GM18520 (cell line): ENCODE results near the gene AFAP1L2.
A peak's percentile ranks its signal among the peaks of the same experiment; 100 is the strongest.

Experiments used
- ATAC-seq: cut with Tn5 transposase; IDR thresholded peaks from one replicate; pipeline ENCODE4 v1.9.1; 2021; ENCODE audit not compliant: unreplicated experiment

The AFAP1L2 gene

GRCh38 chr10:114391599-114391998 is 12.7 kb downstream of the AFAP1L2 start:
- no peak for ATAC-seq

DNA sequence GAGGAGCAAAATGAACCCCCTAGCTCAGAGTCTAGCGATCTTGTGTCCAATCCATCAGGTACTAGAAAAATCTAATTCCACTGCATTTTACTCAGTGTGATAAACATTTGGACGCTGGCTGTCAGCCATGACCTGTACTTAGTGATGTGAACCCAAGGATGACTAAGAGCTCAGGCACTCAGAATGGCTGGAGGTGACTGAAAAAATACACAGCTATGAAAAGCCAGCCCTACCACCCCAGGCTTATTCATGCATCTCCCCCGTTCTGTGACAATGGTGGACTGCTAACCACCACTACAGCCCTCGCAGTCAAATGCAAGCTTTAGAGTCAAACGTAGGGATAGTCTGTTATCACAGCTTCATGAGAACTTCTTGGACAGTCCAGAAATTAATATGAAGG is 14.9 kb downstream of the AFAP1L2 start:
- no peak for ATAC-seq

DNA sequence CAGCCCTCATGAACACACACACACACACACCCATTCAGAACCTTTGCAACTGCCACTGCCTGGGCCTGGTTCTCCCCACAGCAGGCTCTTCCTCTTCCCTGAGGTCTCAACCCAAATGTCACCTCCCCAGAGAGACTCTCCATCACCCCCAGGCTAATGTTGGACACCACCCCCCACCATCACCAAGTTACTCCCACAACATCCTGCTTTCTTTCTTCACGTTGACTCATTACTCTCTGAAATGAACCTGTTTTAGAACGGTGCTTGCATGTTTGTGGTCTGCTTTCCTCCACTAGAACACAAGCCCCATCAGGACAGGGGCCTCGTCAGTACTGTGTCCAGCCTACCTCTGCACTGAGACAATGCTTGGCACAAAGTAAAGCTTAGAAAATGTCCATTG is 16.0 kb downstream of the AFAP1L2 start:
- no peak for ATAC-seq

DNA sequence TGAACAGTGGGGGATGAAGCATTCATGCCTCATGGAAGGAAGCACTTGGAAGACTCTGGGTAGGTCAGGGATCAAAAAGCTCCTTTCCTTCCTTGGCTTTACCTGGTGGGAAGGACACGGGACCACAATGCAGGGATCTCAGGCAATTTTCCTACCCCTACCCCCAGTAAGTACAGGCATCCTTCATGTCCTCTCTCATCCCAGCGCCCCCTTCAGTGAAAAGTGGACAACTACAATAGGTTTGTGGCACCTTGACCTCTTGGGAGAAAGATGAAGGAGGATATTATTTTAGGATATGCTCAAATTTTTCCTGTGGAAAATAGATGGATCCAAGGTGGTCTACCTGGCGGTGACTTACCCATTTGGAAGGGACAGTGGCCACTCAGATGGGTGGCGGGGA is 16.5 kb downstream of the AFAP1L2 start:
- ATAC-seq = no peak

DNA sequence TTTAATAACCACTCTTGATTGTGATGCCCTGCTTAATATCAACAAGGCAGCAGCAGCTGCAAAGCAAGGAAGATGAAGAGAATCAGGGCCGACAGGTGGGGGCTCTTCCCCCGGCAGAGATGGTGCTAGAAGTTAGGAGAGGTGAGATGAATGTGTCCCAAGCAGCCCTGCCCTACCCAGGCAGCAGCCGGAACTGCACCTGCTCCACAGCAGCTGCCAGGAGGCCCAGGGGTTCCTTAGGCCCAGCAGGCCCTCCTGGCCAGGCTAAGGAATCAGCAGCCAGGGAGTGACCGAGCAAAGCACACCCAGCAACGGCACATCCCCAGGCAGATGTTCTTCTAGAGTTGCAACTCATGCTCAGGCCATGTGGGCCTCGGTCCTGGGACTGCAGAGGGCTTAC is 17.9 kb downstream of the AFAP1L2 start:
- ATAC-seq = no peak

DNA sequence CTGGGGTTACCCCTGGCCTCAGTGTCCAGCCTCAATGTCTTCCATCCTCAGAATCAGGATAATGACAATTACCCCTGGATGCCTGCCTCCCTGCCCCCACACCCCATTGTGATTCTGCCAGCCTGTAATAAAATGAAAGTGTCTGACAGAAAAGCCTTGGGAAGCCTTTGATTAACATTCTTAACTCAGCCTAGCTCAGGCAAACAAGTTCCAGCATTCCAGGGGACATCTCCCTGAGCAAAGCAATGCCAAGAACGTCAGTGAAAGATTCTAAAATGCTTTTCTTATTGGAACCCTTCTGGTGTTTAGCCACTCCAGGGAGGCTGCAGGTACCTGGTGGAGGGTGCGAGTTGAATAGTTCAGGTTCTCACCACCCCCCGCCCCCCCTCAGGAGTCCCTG is 18.7 kb downstream of the AFAP1L2 start:
- no peak for ATAC-seq

DNA sequence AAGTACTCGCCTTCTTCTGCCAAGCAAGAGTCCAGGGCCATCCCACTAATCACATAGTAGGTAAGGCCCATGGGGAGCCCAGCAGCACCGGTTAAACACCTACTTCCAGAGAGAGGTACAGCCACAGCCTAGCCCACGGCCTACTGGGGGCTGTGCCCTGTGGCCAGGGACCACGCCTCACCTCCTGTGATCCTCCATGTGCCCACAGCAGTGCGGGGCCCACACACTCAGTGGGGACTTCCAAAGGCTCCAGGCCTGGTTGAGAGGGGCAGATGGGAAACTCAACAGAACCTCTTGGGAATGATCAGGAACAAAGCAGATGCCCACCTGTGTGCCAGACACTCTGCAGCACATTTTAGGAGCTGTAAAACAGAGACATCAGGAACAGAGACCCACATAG is 19.7 kb downstream of the AFAP1L2 start:
- ATAC-seq = no peak

- ATAC-seq = no peak
These were observed 20.1 kb downstream of the AFAP1L2 start for GRCh38 chr10:114384181-114384580.

DNA sequence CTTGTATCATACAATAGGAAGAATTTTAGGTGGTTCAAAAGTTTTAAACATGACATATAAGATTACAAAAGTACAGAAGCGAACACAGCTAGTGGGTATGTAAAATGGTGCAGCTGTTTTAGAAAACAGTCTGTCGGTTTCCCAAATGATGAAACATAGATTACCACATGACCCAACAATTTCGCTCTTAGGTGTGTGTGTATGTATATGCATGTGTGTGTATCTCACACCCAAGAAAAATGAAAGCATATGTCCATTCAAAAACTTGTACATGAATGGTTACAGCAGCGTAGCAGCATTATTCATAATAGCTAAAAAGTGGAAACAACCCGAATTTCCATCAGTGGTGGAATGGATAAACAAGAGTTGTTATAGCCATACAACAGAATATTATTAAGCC is 23.5 kb downstream of the AFAP1L2 start:
- ATAC-seq = no peak

DNA sequence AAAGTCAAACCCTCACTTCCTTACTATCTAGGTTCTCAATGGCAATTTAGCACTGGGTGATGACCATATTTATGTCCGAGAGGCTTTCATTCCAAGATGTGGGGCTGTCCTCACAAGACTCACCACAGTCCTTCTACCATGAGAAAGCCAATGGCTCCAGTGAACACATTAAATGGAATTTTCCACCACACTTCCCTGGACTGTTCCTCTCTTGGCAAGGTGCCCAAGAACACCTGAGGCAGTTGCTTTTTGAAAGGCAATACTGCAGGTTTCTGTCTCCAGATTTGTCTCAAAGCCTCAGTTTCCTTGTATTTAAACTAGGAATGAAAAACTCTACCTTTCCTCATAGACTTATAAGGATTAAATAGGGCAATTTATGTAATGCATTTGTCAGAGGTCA is 24.2 kb downstream of the AFAP1L2 start:
- ATAC-seq = no peak

- no peak for ATAC-seq
These were observed 24.7 kb downstream of the AFAP1L2 start for GRCh38 chr10:114379631-114380041.

GRCh38 chr10:114376523-114376922 is 27.8 kb downstream of the AFAP1L2 start:
- no peak for ATAC-seq

GRCh38 chr10:114375047-114375446 is 29.3 kb downstream of the AFAP1L2 start:
- no peak for ATAC-seq

GRCh38 chr10:114374053-114374791 is 30.1 kb downstream of the AFAP1L2 start:
- no peak for ATAC-seq

DNA sequence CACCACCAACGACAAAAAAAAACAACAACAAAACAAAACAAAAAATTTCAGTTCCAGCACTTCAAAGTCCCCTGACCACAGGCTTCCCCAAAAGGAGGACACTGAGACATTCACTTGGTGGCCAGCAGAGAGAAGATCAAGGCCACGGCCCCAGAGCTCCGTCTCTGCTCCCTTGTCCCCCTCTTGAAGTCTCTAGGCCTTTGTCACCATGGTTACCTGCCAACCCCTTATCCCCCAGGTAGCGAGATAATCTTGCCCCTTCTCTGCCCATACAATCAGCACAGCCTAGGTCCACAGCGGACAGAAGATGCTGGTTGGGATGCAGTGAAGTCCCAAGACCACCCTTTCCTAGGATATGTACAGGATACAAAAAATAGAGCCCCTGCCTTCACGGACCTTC is 30.7 kb downstream of the AFAP1L2 start:
- ATAC-seq = no peak

DNA sequence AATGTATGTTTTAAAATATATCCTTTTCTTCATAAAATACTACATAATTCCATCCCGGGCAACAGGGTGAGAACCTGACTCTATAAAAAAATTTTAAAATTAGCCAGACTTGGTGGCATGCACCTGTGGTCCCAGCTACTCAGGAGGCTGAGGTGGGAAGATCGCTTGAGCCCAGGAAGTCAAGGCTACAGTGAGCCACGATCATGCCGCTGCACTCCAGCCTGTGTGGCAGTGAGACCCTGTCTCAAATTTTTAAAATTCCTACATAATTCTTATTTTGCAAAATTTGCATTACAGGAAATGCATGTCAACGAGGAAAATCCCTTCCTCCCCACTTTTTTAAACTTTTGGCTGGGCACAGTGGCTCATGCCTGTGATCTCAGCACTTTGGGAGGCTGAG is 31.3 kb downstream of the AFAP1L2 start:
- no peak for ATAC-seq

DNA sequence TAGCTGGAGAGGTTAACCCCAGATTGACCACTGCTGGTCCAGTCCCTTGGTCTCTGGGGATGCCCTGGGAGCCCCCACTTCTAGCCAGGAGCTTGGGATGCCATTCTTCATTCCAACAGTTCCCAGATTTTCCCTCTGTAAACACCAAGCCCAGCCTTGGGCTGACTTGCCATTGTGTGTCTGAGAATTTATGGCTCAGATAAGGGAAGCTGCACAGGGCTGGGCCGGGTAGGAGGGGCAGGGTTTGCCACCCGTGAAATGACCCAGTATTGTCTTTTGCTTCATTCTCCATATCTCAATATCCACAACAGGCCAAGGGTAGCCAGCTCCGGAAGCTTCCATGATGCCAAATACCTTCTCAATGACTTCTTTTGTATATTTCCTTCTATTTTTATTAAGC is 32.1 kb downstream of the AFAP1L2 start:
- no peak for ATAC-seq

GRCh38 chr10:114370966-114371365 is 33.3 kb downstream of the AFAP1L2 start:
- ATAC-seq = no peak

DNA sequence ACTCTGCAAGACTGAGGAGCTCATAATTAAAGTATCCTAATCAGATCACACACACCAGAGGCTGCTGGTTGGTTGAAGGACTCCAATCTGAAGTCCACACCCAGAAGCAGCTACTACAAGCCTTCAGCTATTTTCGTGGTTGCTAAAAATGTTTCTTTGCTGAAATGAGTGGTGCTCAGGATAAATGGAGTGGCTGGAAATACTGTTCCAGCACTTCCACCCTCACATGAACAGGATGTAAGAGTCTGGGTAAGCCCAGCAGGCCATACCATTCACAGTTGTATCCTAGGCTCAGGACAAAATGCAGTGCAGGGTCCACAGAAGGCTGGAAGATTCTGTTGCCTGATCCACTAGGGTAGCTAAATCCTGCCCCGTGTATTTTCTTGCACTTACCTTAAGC is 34.1 kb downstream of the AFAP1L2 start:
- ATAC-seq = no peak

GRCh38 chr10:114368057-114368391 is 36.3 kb downstream of the AFAP1L2 start:
- no peak for ATAC-seq

- peak; percentile 55 for ATAC-seq
These were observed 36.8 kb downstream of the AFAP1L2 start for GRCh38 chr10:114367351-114368056.

- ATAC-seq = no peak
These were observed 39.6 kb downstream of the AFAP1L2 start for GRCh38 chr10:114364726-114365125.
